OCI-M2 (cell line): ENCODE measurements around the gene MIF4GD.
"Not testable (repeated sequence)": the region's sequence is repeated elsewhere in the genome, so short reads cannot be mapped to it uniquely, and the experiment has no call there.

ENCODE experiments used
- DNase-seq: peaks from one replicate; lab custom pipeline; 2025; ENCODE audit not compliant: unreplicated experiment; lab: John Stamatoyannopoulos, UW

The MIF4GD gene, protein sequence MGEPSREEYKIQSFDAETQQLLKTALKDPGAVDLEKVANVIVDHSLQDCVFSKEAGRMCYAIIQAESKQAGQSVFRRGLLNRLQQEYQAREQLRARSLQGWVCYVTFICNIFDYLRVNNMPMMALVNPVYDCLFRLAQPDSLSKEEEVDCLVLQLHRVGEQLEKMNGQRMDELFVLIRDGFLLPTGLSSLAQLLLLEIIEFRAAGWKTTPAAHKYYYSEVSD

GRCh38 chr17:75270966-75271232 is at the start of gene MIF4GD:
Gene MIF4GD, minus strand, starts transcription at chr17:75271231. Its CDS starts 1,036 bp downstream, at chr17:75270195.
- DNase-seq: no peak

DNA sequence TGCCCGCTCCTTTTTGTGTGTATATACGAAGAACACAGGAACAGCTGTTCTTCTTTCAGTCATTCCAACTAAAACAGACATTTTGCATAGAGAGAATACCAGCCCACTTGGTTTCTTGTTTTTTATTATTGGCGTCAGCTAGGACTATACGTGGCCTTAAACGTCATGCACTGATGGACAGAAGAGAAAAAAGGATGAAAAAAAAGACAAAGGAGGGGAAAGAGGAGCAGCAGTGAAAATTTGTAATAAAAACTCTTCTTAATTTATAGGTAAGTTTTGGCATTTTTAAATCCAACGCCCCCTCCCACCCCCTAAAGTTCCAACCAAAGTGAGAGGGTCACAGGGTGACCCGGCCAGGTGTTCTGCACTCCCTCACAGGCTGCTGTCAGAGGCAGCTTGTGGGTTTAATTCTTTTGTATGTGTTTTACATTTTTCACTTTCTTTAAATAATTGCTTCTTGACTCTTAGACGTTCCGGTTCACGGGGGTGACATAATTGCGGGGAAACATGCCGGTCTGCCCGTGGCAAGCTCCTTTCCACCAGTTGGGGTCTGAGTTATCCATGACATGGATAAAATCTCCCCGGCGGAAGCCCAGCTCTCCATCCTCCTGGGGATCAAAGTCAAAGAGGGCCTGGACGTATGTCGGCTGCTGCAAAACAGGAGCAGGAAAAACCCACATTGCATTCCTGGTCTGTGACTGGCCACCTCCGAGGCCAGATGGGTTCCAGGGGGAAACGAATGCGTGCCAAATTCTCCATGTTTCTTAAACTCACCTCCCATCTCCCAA is 49.1 kb upstream of the MIF4GD start:
- DNase-seq: no peak

DNA sequence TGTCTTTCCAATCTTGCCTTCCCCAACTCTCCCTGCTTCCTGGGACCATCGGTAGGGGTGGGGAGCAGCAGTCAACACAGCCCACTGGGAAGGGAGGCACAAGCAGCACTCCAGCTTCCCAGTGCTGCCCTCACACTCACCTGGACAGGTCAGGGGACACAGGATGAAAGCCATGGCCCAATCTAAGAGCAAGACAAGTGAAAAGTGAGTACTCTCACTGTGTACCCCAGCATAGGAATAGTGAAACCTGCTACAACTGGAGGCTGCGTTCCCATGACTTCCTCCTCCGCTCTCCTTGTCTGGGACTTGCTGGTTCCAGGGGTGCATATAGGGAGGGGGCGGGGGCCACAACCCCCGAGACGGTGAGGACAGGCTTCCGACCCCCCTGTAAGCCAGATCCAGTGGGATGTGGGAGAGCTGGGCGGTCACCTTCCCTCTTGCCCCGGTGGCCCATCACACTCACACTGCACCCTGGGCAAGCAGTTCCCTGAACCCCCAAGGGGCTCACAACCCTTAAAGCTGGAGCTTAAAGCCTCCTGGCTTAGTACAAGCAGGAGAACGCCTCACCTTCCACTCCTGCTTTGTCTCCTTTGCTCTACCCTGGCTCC is 47.7 kb upstream of the MIF4GD start:
- DNase-seq: no peak

GRCh38 chr17:75318211-75318610 is 47.2 kb upstream of the MIF4GD start:
- no peak for DNase-seq

DNA sequence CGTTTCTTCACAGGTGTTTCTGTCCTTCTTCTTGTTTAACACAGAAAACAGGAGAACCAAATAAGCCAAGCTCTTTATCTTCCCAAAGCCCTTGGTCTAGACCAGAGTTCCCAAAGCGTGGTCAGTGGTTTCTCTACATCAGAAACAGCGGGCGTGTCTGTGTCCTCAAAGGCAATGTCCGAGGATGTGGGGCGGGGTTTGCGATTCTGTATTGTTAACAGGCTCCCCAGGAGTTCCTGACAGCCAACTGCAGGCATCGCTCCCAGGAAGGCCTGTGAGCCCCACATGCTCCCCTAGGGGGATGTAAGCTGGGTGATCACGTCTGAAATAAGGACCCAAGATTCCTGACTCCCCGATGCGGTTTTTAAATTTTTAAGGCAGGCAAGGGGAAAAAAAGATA is 46.6 kb upstream of the MIF4GD start:
- DNase-seq: no peak

DNA sequence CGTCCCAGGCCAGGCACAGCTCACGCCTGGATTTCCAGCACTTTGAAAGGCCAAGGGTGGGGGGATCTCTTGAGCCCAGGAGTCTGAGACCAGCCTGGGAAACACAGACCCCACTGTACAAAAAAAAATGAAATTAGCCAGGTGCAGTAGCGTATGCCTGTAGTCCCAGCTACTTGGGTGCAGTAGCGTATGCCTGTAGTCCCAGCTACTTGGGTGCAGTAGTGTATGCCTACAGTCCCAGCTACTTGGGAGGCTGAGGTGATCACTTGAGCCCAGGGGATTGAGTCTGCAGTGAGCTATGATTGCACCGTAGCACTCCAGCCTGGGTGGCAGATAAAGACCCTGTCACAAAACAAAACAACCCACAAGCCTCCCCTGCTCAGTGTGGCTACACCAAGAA is 45.2 kb upstream of the MIF4GD start:
- no peak for DNase-seq

- no peak for DNase-seq
Observed at GRCh38 chr17:75315541-75316243, 44.7 kb upstream of the MIF4GD start.

DNA sequence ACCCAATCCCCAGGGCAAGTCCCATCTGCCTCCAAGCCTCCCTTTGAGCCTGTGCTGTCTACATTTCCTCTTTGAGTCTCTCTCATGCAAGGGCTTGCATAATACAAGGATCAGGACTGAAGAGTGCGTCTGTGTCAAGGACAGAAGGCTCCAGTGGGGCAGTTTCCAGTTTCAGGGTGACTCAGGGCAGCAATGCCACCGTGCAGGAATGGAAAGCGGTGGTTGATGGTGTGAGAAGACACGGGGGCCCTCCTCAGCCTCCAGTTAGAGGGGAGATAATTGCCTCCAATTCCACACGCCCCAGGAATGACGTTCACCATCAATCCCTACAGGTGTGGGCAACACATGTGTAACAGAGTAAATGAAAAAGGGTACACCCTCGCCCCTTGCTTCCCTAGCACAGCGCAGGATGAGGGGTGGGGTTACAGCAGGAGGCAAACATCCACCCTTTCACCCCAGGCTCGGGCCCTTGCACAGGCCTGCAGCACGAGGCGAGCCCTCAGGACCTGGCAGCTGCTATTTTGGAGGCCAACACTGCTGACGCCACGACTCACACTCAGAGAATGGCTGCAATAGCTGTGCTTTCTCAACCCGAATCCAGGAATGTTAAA is 43.0 kb upstream of the MIF4GD start:
- DNase-seq: no peak

GRCh38 chr17:75308732-75309629 is 38.0 kb upstream of the MIF4GD start:
- DNase-seq: no peak

DNA sequence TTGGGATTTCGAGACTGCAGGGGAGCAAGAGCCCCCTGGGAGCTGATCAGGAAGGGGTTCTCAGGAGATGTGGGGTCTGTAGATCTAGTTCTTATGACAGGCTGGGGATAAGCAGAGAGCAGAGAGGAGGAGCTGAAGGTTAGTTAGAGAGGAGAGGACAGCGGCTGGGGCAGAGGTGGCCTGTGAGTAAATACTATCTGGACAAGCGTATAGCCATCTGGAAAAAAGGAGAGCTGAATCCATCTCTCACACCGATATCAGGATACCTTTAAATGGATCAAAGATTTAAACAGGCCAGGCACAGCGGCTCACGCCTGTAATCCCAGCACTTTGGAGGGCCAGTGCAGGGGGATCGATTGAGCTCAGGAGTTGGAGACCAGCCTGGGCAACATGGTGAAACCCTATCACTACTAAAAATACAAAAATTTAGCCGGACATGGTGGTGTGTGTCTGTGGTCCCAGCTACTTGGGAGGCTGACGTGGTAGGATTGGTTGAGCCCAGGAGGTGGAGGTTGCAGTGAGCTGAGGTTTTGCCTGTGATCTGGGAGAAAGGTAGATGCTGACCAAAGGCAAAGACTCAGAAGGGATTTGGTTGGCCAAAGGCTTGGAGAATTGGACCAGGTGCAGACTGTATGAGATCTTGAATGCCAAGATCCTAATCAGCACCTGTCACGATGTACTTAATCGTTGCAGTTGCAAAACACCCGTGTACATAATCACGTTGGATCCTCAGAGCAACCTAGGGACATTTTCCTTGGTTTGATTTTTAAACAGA is 37.1 kb upstream of the MIF4GD start:
- DNase-seq: no peak

DNA sequence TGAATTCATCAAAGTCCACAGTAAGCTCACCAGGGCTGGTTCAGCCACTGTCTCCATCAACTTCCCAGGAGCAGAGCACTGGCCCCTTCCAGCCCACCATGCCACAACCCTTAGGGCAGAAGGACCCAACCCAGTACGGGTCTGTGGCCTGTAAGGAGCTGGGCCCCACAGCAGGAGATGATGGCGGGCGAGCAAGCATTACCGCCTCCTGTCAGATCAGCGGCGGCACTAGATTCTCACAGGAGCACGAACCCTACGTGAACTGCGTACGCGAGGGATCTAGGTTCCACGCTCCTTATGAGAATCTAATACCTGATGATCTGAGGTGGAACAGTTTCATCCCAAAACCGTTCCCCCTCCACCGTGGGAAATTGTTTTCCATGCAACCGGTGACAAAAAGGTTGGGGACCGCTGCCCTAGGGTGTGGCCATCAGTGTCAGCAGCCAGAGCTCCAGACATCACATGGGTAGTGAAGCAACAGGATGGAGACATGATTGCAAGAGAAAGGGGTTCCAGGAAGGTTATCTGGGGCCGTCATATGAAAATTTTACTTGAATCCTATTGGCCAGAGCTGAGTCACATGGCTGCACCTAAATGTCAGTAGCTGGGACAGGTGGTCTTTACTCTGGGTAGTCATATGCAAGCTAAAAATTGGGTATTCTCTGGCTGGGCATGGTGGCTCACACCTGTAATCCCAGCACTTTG is 30.6 kb upstream of the MIF4GD start:
- no peak for DNase-seq

- DNase-seq: no peak
Observed at GRCh38 chr17:75301049-75301448, 30.0 kb upstream of the MIF4GD start.

GRCh38 chr17:75300280-75300679 is 29.2 kb upstream of the MIF4GD start:
- no peak for DNase-seq

GRCh38 chr17:75295201-75296158 is 24.4 kb upstream of the MIF4GD start:
- no peak for DNase-seq

DNA sequence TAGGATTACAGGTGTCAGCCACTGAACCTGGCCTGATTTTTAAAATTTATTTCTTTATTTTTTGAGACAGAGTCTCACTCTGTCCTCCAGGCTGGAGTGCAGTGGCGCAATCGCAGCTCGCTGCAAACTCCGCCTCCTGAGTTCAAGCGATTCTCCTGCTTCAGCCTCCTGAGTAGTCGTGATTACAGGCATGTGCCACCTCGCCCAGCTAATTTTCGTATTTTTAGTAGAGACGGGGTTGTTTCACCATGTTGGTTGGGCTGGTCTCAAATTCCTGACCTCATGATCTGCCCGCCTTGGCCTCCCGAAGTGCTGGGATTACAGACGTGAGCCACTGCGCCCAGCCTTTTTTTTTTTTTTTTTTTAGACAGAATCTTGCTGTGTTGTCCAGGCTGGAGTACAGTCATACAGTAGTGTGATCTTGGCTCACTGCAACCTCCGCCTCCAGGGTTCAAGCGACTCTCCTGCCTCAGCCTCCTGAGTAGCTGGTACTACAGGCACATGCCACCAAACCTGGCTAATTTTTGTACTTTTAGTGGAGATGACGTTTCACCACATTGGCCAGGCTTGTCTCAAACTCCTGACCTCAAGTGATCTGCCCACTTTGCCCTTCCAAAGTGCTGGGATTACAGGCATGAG is 21.9 kb upstream of the MIF4GD start:
- not testable (repeated sequence) for DNase-seq

DNA sequence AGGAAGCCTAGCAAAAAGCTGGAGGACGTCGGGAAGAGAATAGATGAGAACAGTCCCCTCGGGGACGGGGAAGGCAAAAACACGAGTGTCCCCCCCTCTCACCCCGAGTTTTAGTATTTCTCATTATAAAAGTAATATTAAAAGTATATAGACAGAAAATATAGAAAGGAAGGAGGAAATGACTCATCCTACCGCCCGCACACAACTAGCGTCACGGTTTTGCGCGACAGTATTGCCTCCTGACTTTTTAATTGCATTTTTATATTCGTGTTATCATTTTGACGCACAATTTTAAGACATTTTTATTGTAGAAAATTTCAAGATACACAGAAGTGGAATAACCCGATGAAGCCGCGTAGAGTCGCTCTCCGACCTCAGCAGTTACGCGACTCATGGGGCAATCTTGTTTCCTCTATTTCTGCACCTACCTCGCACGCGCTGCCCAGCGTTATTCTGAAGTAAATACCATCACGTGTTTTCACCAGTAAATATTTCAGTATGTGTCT is 18.9 kb upstream of the MIF4GD start:
- no peak for DNase-seq

GRCh38 chr17:75289115-75289831 is 18.2 kb upstream of the MIF4GD start, which contains the start of gene SLC25A19:
Gene SLC25A19, minus strand, starts transcription at chr17:75289433. Its CDS starts 2,669 bp downstream, at chr17:75286764.
- peak; percentile 95 for DNase-seq
